Embryonic facial prominence (tissue), 1 donor: ENCODE results near the gene ZNF606.

Experiments
- DNase-seq: peaks from one replicate; pipeline ENCODE4 v3.0.0-alpha.2; 2016; ENCODE audit errors: extremely low spot score

ZNF606 gene

GRCh38 chr19:57934820-57935665 lies 67.6 kb downstream of the ZNF606 start, which contains the start of gene ZNF418:
TSS of gene ZNF418 (minus strand) at chr19:57935402. CDS start at chr19:57933822, 1,580 bp downstream.
- peak; percentile 88 for DNase-seq

- DNase-seq, result no peak
Observed at GRCh38 chr19:57927587-57927986, 75.0 kb downstream of the ZNF606 start.
